Activated T-cell treated with anti-CD3 and anti-CD28 coated beads, Interleukin-2, amount 50 U/mL, for 72 hours (primary cell): ENCODE data around the gene BRK1. TPM values are rescaled to one million over a fixed set of nuclear protein-coding genes. Genes with fewer than 3 reads are reported as not detected.
"Not testable (repeated sequence)": the region's sequence is repeated elsewhere in the genome, so short reads cannot be mapped to it uniquely, and the experiment has no call there.

Source experiments
- ATAC-seq, 2 donors: fragments of 150-1000 bp; cut with Tn5 transposase; replicated peaks in 1 of 2; 2 replicates each; pipeline ENCODE4 v1.10.0; 2021; ENCODE audit warnings: moderate library complexity in 2 of 2, mild to moderate bottlenecking in 1 of 2
- DNase-seq, 2 donors: peaks; one replicate each; pipeline ENCODE4 v3.0.0; 2021 to 2022; ENCODE audit warnings: mixed read lengths in 1 of 2
- H3K27ac Mint-ChIP-seq: one replicate; pipeline ENCODE4 v1.8.0; 2022; ENCODE audit warnings: mild to moderate bottlenecking, moderate library complexity, mixed read lengths
- H3K27me3 Mint-ChIP-seq: one replicate; pipeline ENCODE4 v1.8.0; 2022; ENCODE audit warnings: low read depth, mixed read lengths
- H3K36me3 Mint-ChIP-seq, 2 donors: one replicate each; pipeline ENCODE4 v1.8.0; 2022; ENCODE audit warnings: mixed read lengths in 2 of 2, mild to moderate bottlenecking in 1 of 2; ENCODE audit not compliant: insufficient read depth in 2 of 2
- H3K4me1 Mint-ChIP-seq: one replicate; pipeline ENCODE4 v1.8.0; 2022; ENCODE audit warnings: low read depth, mixed read lengths
- H3K4me3 Mint-ChIP-seq, 2 donors: one replicate each; pipeline ENCODE4 v1.8.0; 2022; ENCODE audit warnings: mild to moderate bottlenecking in 2 of 2, mixed read lengths in 2 of 2, moderate library complexity in 2 of 2
- H3K9me3 Mint-ChIP-seq, 2 donors: one replicate each; pipeline ENCODE4 v1.8.0; 2022; ENCODE audit warnings: mixed read lengths in 2 of 2
- total RNA-seq, 2 donors: library from RNA; stranded (reverse); gene quantifications; one replicate each; pipeline ENCODE4 v1.2.3, GENCODE V29; 2022

Gene BRK1
- total RNA-seq, 2 donors from 2014 or later: 89.0 to 89.3 TPM

DNA sequence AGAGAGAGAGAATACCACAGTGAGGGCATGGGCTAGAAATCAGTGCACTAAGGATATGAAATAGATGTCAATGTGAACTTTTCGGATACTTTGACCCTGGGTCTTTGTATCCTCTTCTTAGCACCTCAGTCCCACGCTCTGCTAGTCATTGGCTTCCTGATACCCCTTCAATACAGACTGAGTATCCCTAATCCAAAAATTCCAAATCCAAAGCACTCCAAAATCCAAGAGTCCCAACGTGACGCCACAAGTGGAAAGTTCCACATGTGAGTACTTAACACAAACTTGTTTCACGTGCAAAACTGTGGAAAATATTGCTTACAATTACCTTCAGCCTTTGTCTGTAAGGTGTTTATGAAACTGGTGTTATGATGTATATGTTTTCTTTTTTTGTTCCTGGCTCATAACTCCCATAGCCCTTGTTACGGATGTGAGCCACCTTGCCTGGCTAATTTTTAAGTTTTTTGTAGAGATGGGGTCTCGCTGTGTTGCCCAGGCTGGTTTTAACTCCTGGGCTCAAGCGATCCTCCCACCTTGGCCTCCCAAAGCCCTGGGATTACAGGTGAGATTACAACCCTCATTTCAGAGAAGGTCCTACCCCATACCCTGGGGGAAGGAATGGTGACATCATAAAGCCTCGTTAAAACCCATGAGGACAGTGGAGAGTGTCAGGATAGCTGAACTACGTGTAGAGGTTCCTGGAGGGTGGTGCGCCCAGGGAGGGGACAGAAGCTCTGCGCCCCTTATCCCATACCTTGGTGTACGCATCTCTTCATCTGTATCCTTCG is 39.1 kb downstream of the BRK1 start:
- Mint-ChIP-seq H3K4me1 (no peaks in the 10 kb centered on the region), H3K4me3 (no peak overlapping the region), H3K27ac (no peak overlapping the region), H3K36me3 (peaks cover 9 to 26% of the 10 kb centered on the region in 2 donors), H3K27me3 (no peaks in the 10 kb centered on the region), H3K9me3 (no peaks in the 10 kb centered on the region)
- DNase-seq (no peak), ATAC-seq (no peak)

DNA sequence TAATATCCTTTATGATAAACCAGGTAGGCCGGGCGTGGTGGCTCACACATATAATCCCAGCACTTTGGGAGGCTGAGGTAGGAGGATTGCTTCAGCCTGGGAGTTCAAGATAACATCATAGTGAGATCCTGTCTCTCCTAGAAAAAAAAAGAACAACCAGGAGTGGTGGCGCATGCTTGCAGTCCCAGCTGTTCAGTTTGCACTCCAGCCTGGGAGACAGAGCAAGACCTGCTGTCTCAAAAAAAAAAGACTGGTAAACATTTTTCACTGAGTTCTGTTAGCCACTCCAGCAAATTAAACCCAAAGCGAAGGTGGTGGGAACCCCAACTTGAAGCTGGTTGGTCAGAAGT is 39.6 kb downstream of the BRK1 start:
- Mint-ChIP-seq H3K36me3 (peaks cover 5 to 20% of the 10 kb centered on the region in 2 donors), H3K27ac (no peak overlapping the region), H3K4me3 (no peak overlapping the region), H3K27me3 (no peaks in the 10 kb centered on the region), H3K4me1 (no peaks in the 10 kb centered on the region), H3K9me3 (no peaks in the 10 kb centered on the region)
- no peak for DNase-seq
- ATAC-seq: no peak

DNA sequence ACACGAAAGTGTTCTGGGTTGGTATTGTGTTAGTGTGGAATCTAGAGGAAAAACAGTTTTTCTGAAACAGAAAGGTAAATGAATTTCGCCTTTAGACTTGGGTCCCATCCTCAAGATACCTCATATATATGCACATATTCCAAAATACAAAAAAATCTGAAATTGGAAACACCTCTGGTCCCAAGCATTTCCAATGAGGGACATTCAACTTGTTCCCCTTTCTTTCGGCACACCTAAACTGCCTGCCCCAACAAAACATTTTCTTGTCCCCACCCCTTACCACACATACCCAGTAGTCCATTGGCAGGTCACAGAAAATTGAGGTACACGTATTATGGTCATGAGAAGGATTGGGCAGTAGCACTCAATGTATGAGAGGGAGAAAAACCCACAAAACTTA is 40.2 kb downstream of the BRK1 start:
- Mint-ChIP-seq H3K4me3 (no peak overlapping the region), H3K9me3 (no peaks in the 10 kb centered on the region), H3K27ac (no peak overlapping the region), H3K27me3 (no peaks in the 10 kb centered on the region), H3K4me1 (no peaks in the 10 kb centered on the region), H3K36me3 (peaks cover 5 to 20% of the 10 kb centered on the region in 2 donors)
- ATAC-seq (no peak), DNase-seq (no peak)

DNA sequence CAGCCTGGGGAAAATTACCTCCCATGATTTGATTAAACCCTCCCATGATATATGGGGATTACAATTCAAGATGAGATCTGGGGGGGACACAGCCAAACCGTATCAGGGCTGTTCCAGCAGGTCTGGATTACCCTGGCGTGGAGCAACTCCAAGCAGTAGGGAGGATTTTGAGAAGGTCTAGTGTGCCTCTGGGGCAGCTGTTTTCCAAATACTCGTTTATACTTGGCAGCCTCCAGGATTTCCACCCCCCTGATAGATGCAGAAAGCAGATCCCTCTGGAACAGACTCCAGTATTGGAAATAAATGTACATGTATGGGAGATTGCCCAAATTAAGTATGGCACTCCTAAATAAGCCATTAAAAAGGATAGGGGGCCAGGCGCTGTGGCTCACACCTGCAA is 41.6 kb downstream of the BRK1 start:
- no peak for ATAC-seq
- peaks cover 8% of the 10 kb centered on the region for H3K4me1 Mint-ChIP-seq
- DNase-seq: no peak
- no peaks in the 10 kb centered on the region for H3K9me3 Mint-ChIP-seq
- no peak overlapping the region for H3K4me3 Mint-ChIP-seq
- H3K27me3 Mint-ChIP-seq: no peaks in the 10 kb centered on the region
- H3K36me3 Mint-ChIP-seq: peaks cover 3 to 11% of the 10 kb centered on the region in 2 donors
- H3K27ac Mint-ChIP-seq: no peak overlapping the region

DNA sequence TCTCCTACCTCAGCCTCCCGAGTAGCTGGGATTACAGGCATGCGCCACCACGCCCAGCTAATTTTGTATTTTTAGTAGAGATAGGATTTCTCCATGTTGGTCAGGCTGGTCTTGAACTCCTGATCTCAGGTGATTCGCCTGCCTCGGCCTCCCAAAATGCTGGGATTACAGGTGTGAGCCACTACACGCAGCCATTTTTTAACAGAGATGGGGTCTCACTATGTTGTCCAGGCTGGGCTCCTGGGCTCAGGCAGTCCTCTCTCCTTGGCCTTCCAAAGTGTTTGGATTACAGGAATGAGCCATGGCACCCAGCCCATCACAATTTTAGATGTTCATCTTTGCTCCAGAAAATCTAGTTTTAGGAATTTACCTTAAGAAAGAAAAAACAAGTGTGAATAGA is 43.1 kb downstream of the BRK1 start:
- not testable (repeated sequence) for H3K4me1 Mint-ChIP-seq, H3K36me3 Mint-ChIP-seq, H3K27ac Mint-ChIP-seq, ATAC-seq, H3K4me3 Mint-ChIP-seq, DNase-seq, H3K27me3 Mint-ChIP-seq, H3K9me3 Mint-ChIP-seq

DNA sequence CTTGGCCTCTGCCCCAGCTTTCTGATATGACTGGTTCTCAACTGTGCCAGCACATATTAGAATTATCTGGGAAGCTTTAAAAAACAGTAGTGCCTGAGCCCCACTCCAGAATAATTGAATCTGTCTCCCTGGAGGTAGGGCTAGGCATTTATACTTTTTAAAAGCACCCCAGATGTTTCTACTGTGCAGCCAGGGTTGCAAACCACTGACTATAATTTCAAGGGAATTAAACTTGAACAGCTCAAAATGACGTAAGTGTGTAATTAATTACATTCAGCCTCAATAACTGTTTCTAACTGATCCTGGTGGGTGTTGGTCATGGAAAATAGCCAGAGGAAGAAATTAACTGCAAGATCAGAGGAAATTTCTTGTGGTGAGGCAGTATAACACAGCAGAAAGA is 44.9 kb downstream of the BRK1 start:
- Mint-ChIP-seq H3K27me3 (no peaks in the 10 kb centered on the region), H3K9me3 (no peaks in the 10 kb centered on the region), H3K27ac (no peak overlapping the region), H3K4me1 (peaks cover 8% of the 10 kb centered on the region), H3K36me3 (peaks cover 3% of the 10 kb centered on the region in 2 donors), H3K4me3 (no peak overlapping the region)
- no peak for ATAC-seq
- no peak for DNase-seq

DNA sequence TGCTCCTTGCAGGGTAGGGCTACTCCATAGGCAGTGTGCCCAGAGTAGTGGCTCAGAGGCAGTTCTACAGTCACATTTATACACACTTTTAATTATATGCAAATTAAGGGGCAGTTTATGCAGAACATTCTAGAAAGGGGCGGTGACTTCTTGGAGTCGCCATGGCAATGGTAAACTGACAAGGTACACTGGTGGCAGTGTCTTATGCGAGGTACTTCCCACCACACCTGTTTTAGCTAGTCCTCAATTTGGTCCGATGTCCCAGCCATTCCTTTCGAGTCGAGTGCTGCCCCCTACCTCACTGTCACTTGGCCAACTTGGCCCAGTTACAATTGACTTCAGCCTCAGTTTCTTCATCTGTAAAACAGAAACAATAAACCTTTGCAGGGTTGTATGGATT is 45.5 kb downstream of the BRK1 start:
- H3K27me3 Mint-ChIP-seq: no peaks in the 10 kb centered on the region
- no peak overlapping the region for H3K4me3 Mint-ChIP-seq
- DNase-seq (no peak), ATAC-seq (no peak)
- H3K4me1 Mint-ChIP-seq: peaks cover 11% of the 10 kb centered on the region
- H3K9me3 Mint-ChIP-seq: no peaks in the 10 kb centered on the region
- H3K27ac Mint-ChIP-seq: no peak overlapping the region
- no peaks in the 10 kb centered on the region for H3K36me3 Mint-ChIP-seq

DNA sequence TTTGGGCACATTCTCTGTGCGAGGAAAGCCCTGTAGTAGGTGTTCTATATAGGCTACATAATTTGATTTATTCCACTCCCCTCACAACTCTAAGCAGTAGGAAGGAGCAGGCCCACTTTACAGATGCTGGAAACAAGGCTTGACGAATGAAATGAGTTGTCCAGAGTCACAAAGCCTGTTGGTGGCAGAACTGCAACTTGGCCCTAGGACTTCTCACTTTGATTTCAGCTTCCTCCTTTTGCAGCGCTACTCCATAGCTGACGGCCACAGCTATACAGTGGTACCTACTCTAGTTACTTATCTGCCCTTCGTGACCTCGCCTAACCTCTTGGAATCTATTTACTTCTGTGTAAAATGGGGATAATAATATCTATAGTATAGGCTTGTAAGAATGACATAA is 46.7 kb downstream of the BRK1 start:
- H3K4me1 Mint-ChIP-seq: peaks cover 23% of the 10 kb centered on the region
- ATAC-seq: no peak
- no peaks in the 10 kb centered on the region for H3K36me3 Mint-ChIP-seq
- no peaks in the 10 kb centered on the region for H3K9me3 Mint-ChIP-seq
- H3K27me3 Mint-ChIP-seq: no peaks in the 10 kb centered on the region
- no peak overlapping the region for H3K27ac Mint-ChIP-seq
- H3K4me3 Mint-ChIP-seq: no peak overlapping the region
- no peak for DNase-seq

DNA sequence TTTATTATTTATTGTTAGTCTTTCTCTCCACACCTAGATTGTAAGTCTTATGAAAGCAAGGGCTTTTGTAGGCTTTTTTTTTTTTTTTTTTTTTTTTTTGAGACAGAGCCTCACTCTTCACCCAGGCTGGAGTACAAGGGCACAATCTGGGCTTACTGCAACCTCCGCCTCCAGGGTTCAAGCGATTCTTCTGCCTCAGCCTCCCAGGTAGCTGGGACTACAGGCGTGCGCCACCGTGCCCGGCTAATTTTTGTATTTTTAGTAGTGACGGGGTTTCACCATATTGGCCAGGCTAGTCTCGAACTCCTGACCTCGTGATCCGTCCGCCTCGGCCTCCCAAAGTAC is 48.7 kb downstream of the BRK1 start:
- Mint-ChIP-seq H3K4me3 (peak overlapping the region; percentile 74 to 78), H3K4me1 (peaks cover 31% of the 10 kb centered on the region)
- H3K36me3 Mint-ChIP-seq, H3K27me3 Mint-ChIP-seq, H3K9me3 Mint-ChIP-seq, ATAC-seq, H3K27ac Mint-ChIP-seq, DNase-seq: not testable (repeated sequence)

DNA sequence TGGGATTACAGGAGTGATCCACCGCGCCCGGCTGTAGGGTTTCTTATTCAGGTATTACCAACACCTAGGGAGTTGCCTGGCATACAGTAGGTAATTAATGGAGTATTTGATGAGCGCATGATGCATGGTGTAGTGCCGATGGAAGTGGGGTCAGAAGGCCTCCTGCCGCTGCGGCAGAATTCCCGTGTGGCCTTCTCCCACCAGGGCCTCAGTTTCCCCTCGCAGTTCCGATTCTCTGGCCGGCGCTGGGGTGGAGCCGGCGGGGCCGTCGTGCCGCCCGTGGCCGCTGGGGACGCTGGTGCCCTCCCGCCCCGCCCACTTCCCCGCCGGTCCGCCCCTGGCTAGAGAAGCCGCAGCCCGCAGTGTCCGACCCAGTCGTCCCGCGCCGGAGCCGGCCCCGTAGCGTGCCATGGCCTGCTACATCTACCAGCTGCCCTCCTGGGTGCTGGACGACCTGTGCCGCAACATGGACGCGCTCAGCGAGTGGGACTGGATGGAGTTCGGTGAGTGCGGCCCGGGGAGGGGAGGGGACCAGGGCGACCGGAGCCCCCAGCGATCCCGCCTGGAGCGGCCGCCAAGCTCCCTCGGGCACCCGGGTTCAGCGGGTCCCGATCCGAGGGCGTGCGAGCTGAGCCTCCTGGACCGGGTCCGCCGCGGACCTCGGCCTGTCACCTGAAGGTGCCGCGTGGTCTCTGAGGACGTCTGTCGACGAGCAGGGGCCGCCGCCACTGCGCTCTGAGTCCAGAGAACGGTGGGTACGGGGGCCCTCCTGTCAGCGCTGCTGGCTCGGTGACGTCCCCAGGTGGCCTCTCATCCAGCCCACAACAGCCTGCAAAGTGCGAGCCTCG is 49.3 kb downstream of the BRK1 start, which contains the start of gene IRAK2:
Gene IRAK2, plus strand, starts transcription at position 374 of the 848 bp plus-strand sequence. Its CDS starts 36 bp downstream, at position 410.
- ATAC-seq: peak; percentile 86 to 91
- Mint-ChIP-seq H3K36me3 (peaks cover 0 to 9% of the 10 kb centered on the region in 2 donors), H3K27ac (no peak within 1 kb of the TSS), H3K27me3 (no peaks in the 10 kb centered on the region), H3K4me3 (peak within 1 kb of the TSS; percentile 78 to 84), H3K4me1 (peaks cover 31% of the 10 kb centered on the region), H3K9me3 (peaks cover 0 to 6% of the 10 kb centered on the region in 2 donors)
- peak; percentile 67 to 80 for DNase-seq

DNA sequence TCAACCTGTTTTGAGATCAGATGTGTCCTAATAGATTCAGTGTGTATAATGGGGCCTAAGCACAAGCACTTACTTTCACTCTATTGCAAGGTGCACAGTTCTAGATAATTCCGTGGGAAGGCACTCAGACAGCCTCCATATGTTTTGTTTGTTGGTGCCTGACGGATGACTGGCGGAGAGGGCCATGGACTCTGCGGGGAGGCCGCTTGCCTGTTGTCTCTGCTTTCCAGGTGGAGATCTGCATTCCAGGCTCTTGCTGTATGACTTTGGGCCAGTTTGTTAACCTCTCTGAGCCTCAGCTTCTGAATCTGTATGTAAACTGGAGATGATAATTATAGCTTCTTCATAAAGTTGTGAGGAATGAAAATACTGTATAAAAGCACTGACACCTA is 50.7 kb downstream of the BRK1 start:
- DNase-seq (no peak), ATAC-seq (no peak)
- Mint-ChIP-seq H3K36me3 (peaks cover 0 to 9% of the 10 kb centered on the region in 2 donors), H3K27me3 (no peaks in the 10 kb centered on the region), H3K4me3 (peak overlapping the region; percentile 58 to 78), H3K27ac (no peak overlapping the region), H3K4me1 (peaks cover 30% of the 10 kb centered on the region), H3K9me3 (peaks cover 0 to 6% of the 10 kb centered on the region in 2 donors)

DNA sequence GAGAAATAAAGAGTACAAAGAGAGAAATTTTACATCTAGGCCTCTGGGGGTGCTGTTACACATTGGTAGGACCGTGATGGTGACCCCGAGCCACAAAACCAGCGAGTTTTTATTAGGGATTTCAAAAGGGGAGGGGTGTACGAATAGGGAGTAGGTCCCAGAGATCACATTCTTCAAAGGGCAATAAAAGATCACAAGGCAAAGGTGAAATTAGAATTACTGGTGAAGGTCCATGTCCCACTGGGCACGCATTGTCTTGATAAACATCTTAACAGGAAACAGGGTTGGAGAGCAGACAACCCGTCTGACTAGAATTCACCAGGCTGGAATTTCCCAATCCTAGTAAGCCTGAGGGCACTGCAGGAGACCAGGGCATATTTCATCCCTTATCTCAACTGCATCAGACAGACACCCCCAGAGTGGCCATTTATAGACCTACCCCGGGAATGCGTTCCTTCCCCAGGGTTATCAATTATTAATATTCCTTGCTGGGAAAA is 53.6 kb downstream of the BRK1 start:
- Mint-ChIP-seq H3K4me3 (no peak overlapping the region), H3K4me1 (peaks cover 34% of the 10 kb centered on the region), H3K9me3 (peaks cover 0 to 6% of the 10 kb centered on the region in 2 donors), H3K36me3 (peaks cover 0 to 9% of the 10 kb centered on the region in 2 donors), H3K27ac (no peak overlapping the region), H3K27me3 (no peaks in the 10 kb centered on the region)
- ATAC-seq: no peak
- no peak for DNase-seq

DNA sequence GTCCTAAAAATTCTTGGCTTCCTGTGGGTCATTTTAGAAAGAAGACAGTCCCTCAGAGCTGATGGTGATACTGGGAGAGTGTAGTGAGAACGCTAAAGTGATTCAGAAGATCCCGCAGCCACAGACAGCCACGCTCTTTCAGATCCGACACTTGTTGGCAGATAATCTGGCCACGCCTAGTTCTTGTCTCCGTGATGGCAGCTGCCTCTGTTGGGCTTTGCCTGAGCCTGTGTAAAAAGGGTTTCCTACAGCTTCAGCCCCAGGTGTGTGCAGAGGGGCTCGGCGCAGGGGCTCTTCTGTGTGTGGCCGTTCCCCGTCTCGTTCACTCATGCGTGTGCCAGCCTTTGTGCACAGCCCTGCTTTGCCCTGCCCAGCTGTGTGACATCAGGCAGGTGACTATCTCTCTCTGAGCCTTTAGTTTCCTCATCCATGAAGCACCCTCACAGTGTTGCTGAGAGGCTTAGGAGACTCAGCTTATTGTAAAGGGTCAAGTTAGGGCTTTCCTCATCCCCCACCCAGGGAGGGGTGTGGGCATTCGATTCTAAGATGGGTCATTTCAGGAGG is 55.5 kb downstream of the BRK1 start:
- DNase-seq (no peak), ATAC-seq (peak in 1 of 2 donors; percentile 53)
- peaks cover 0 to 6% of the 10 kb centered on the region in 2 donors for H3K9me3 Mint-ChIP-seq
- peaks cover 0 to 9% of the 10 kb centered on the region in 2 donors for H3K36me3 Mint-ChIP-seq
- peaks cover 34% of the 10 kb centered on the region for H3K4me1 Mint-ChIP-seq
- H3K27ac Mint-ChIP-seq: no peak overlapping the region
- H3K27me3 Mint-ChIP-seq: no peaks in the 10 kb centered on the region
- H3K4me3 Mint-ChIP-seq: no peak overlapping the region
